Left kidney (tissue), 2 donors: ENCODE data around the gene OSBP2. TPM values are rescaled to one million over a fixed set of nuclear protein-coding genes. Genes with fewer than 3 reads are reported as not detected.

ENCODE experiments used
- DNase-seq: peaks from one replicate; pipeline ENCODE4 v3.0.0-alpha.2; 2013
- polyA plus RNA-seq: library from polyadenylated mRNA; unstranded; fragments of 120-200 nt; gene quantifications from one replicate; pipeline ENCODE4 v1.2.1, GENCODE V29; 2013; ENCODE audit not compliant: insufficient read length

Gene OSBP2
- polyA plus RNA-seq, 1 donor: 5.5 TPM

DNA sequence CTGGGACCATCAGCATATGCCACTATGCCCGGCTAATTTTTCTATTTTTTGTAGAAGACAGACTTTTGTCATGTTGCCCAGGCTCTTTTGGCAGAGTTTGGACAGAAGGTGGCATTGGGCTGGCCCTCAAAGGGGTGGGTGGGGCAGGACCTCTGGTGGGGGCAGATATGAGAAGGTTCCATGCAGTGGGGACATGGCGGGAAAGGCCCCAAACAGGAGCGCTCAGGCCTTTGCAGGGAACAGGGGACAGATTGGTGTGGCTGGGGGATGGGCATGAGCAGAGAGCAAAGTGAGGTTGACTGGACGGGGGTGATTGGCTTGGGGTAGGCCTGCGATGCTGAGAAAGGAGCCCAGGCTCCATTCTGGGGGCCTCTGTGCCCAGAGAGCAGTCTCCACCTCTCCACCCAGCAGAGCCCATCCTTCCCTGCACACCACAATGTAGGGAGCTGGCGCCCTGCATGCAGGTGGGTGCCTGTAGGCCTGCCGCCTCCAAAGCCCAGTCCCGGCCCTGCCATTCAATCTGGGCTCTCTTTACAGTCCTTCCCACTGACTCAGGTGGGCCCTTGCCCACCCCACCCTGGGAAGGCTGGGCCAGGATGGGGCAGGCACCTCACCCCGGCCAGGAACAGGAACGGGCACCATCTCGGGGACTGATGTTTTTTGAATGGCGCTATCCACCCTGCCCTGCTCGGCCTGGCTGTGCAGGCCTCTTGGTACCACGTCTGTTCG lies 175.2 kb downstream of the OSBP2 start:
- DNase-seq: no peak

DNA sequence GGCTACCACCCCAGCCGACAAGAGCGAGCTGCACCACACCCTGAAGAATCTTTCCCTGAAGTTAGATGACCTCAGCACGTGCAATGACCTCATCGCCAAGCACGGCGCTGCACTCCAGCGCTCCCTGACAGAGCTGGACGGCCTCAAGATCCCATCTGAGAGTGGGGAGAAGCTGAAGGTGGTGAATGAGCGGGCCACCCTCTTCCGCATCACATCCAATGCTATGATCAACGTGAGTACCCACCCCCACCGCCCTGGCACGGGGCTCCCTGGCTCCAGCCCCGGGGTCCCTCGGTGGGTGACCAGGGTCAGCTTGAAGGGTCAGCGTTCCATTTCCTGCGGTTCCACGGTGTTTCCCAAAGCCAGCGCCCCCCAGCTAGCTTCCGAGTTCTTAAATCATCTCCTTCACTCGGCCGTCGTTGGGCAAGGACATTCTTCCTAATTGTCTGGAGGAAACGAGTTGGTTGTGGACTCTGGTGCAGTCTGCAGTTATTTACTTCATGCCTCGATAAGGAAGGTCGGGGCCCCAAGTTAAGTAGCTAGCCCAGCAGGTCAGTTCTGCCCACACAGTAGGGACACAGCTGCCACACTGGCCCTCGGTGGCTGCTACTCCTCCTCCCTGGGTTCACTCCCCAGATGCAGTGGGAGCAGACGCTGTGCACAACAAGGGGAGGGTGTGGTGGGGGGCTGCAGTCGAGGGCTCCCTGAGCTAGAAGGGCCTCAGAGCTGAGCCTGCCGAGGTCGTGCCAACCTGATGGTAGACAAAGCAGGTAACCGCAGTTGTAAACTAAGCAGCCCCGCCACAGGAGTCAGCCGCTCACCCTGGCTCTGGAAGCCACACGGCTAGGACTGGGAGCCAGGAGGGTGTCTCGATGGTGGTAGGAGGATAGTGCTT lies 176.0 kb downstream of the OSBP2 start:
- no peak for DNase-seq

DNA sequence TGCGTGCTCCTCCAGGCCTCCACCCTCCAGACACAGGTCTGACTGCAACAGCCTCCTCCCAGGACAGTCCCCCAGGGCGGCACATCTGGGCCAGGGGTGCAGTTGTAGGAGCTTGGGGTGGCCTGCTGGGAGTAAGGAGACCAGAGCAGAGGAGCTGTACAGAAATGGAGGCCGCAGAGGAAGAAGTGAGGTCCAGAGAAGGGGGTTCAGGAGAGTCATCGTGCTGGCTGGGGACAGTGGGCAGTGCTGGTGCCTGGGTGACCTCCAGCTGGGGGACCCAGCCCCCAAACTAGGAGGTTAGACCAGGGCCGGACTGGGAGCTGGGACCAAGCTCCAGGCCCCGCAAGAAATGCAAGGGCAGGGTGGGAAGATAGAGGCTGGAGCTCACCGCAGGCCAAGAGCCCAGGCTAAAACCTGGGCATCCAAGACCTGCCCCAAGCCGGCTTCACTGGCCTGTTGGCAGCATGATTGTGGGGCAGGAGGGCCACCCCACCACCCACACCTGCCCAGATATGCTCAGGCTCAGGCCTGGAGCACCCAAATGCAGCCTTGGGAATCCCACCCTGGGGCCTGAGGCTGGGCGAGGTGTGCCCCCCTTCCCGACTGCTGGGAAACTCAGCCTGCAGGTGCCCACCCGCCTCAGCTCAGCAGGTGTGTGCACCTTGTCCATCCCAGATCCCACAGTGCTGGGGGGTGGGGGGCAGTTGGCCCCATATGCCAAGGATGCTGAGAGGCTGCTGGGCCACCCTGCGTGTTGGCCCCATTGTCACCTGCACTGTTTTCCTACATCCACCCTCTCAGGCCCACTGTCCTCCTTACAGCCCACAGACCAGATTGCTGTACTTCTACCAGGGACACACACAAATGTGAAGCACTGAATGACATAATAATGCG lies 177.0 kb downstream of the OSBP2 start:
- no peak for DNase-seq

DNA sequence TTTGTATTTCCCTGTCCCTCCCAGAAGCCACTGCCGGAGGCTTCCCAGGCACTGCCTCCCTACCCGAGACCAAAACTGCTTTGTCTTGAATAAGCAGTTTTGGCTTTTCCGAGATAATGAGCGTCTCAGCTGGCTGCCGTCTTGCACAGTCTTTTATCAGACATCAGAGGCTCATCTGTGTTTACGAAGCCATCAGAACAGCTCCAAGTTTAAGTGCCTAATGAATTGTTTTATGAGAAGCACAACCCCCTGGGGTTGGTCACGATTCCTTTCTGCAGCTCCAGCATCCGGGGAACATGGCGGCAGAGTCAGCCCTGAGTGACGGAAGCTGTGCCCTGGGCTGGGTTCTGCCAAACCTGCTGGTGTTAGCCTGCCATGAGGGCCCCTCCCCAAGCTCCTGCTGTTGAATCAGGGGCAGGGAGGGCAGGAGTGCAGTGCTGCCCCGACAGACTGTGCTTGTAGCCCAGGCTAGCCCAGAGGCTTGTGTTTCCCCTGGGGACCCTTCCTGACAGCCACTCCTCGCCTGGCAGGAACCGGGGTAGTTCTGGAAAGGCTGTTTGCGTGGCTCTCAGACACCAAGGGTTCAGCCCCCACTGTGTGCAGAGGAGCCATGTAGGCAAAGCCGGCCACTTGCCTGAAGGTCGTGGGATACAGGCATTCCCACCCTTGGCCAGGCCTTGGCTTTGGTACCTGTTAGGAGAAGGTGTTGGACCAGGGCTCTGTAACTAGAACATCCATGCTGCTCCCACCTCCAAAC lies 177.8 kb downstream of the OSBP2 start:
- DNase-seq: no peak

DNA sequence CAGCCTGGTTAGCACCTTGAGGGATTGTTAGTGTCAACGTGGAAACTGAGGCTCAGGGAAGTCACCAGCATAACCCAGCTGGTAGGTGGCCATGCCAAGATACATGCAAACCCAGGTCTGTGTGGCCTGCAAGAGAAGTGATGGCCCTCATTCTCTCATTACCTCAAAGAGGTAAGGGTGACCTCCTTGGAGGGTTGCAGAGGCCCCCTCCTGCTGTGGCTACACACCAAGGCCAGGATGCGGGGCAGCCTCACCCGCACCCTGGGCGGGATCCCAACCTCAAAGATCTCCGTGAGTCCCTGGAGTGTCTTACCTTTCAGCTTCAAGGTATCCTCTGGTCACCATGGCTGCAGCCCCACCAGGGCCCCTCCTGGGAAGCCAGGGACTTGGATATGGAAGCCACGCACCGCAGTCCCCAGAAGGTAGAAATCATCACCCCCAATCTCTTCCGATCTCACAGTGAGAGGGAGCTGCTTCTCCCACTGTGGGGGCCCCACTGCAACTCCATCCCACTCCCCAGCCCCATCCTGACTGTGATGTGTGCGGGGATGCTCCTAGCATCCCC lies 178.5 kb downstream of the OSBP2 start:
- DNase-seq: no peak

DNA sequence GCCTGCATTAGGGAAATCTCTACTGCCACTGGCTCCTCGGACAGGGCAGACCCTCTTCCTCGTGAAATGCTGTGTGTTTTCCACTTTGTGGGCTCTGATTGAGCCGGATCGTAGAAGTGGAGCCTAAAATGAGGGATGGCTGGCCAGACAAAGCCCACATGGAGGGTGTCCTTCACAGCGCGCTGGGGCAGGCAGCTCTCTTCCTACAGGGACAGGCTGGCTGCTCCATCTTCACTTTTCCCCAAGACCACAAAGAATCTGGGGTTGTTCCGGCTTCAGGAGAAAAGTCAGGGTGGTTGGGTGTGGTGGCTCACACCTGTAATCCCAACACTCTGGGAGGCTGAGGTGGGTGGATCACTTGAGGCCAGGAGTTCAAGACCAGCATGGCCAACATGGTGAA lies 179.0 kb downstream of the OSBP2 start:
- no peak for DNase-seq

DNA sequence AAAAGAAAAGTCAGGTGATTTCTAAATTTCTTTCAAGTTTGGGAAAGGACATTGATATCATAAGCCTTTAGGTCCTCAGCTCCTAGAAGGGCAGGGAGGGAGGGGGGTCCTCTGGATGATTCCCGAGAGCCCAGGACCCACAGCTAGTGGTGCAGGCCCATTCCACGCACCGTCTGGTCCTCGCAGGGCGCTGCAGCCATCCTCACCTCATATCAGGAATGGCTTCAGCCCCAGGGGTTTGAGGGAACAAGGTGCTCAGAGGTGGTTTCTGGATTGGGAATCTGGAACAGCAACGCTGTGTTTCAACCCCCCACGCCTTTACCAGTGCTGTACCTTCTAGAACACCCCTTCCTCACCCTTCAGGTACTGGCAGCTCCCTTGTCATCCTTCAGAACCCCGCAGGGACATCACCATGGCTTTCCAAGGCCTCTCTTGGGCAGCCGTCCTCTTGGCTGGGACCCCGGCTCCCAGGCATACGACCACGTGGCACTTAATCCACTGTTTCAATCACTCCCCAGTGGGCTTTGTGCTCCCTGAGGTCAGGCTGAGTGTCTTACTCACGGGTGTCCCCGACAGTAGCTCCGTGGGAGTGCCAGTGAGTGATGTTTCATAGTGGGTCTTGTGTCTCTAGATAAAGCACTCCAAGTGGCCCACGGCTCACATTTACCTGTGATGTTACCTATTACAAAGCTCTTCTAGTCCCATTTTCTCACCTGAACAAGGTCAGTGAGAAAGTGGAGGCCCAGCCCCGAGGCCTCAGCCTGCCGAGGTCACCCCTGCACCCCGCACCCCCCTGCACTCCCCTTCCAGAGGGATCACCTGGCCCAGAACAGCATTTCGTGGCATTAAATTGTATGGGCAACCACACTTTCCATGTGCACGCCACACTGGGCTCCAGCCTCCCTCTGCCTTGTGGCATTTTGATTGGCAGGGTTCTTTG lies 180.0 kb downstream of the OSBP2 start:
- no peak for DNase-seq

DNA sequence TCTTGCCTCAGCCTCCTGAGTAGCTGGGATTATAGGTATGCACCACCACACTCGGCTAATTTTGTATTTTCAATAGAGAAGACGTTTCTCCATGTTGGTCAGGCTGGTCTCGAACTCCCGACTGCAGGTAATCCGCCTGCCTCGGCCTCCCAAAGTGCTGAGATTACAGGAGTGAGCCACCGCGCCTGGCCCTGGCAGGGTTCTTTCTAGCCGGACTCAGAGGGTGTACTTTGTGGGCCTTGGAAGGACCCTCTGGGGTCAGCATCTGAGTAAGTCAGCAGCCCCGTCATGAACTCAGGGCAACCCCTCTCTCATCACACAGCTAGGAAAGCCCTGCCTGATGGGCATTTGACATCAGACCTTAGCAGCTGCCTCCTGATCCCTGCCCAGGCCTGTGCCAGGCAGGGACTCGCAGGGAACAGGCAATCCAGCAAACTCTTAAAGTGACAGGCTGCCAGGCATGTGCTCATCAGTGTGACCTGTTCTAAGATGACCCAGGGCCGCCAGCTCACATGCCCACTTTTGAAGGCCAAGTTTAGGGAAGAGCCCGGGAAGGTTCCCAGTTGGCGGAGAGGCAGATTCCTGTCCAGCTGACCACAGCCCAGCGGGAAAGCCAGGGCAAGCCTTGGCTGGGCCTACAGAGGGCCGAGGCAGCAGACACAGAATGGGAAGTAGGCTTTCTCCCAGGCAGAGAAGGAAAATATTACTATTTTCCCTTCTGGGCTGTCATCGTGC lies 181.0 kb downstream of the OSBP2 start:
- DNase-seq: no peak

DNA sequence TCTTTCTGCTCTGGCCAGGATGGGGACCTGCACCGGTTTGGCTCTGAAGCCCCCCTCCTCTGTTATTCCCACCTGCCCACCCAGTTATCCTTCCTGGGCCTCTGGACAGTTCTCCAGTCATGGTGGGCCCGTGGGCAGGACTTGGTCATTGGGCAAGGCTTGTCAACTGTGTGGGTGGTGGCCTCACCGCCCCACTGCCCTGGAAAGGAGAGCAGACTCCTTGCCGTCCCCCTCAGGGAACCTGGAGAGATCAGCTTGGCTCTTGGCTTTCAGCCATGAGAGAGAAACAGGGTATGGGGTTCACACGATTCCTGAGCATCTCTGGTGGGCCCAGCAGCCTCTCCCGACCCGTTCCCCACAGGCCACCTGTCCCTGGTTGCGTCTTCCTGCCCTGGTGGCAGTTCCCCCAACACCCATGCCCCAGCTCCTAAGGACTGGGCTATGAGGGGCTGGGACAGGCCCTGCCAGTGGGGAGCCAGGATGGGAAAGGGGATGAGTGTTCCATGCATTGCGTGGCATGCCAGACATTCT lies 181.6 kb downstream of the OSBP2 start:
- no peak for DNase-seq

DNA sequence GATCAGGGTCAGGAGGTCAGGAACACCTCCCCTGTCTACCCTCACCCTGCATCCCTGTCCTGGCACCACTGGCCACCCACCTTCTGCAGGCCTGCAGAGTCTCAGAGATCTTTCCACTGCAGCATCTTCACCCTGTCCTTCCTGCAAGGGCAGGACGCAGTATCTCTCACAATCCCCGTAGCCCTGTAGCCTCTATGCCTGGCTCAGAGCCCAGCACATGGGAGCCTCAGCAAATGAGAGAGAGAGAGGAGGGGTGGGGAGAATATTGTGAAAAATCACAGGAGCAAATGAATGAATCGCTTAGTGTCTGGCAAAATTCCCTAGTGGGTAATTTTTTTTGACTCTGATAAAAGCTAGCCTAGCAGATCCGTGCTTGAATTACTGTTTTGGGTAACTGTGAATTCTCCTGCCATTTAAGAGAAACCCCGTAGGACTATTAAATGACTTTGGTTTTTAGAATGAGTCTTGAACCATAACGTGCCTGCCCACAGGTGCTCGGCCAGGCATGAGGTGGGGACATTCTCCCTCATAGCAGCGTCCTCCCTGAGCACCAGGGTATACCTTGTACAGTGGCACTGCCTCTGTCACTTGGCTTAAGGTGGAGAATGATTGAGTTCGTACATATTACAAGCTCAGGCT lies 182.4 kb downstream of the OSBP2 start:
- DNase-seq: no peak

DNA sequence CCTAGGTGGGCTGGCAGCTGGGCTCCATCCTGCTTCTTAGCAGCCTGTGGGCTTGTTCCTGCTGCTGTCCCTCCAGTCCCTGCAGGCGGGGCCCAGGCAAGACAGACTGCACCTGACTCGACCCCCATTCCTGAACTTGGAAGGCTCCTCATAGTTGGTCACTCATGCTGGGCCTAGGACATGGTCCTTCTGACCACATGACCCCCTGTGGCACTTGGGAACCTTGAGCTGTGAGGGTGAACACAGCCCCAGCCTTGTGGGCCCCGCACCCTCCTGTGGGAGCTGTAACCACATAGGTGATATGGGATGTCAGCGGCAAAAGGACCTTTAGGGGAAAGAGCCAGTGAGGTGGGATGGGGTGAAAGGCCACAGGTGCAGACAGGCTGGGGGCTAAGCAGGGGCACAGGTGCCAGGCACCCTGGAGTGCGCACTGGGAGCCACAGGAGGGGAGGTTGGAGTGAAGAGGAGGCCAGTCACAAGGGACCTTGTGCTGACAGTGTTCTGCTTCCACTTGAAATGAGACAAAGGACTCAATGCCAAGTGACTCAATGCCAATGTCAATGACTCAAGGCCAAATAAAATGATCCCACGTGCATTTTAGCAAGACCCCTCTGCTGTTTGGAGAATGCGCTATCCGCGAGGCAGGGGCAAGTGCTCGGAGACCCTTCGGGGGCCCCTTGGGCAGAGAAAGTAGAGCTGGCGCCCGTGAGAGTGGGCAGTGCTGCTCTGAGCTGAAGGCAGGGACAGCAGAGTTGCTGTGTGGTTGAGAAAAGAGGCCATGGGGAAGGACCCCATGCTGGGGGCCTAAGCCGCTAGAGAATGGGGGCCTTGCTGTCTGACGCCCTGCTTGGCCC lies 183.2 kb downstream of the OSBP2 start:
- no peak for DNase-seq

DNA sequence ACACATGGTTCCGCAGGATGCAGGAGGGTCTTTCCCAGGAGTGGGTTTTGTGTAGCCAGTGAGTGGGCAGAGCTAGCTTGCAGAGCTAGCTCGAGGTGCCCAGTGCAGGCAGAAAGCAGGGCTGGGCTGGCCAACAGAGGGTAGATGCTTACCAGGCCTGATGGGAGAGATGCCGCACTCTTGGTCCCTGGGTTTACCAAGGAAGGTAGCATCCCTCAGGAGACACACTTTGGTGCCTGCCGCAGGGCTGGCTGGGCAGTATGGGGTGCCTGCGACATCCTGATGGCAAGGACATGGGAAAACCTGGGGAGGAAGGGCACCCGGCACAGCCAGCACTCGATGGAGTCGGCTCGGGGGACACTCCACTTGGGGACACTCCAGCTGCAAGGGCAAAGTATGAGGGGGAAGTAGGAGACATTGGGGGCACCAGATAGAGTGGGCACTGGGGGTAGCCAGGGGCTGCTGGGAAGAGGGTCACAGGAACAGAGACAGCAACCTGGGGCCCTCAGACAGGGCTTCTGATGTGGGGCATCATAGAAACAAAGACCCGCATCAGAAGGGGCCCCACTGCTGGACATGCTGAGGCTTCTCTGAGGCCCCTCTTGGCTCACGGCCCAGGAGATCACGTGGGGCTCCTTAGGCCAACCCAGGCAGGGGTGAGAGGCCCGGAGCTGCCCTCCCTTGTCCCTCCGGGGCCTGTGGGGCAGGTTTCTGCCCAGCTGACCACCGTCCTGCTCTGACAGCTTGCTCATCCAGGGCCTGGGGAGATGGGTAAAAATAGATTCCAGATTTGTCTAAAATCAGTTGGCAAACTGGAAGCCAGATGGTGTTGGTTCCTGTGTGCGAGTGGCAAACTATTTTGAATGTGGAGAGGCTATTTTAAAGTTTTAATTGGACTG lies 184.1 kb downstream of the OSBP2 start:
- no peak for DNase-seq

DNA sequence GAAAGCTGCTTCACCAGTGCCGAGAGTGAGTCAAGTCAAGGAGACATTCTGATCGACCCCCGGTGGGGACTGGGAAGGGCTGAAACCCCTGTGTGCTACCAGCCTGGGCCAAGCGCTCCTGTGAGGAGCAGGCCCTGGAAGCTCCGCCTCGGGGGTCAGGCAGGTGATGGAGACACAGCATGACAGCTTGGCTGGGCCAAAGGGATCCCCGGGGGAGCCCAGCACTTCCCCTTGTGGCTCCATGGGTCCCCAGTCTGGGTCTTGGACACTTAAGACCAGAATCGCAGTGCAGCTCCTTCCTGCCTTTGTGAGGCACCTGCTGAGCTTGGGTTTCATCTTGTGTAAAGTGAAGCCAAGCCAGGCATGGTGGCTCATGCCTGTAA lies 184.7 kb downstream of the OSBP2 start:
- no peak for DNase-seq

DNA sequence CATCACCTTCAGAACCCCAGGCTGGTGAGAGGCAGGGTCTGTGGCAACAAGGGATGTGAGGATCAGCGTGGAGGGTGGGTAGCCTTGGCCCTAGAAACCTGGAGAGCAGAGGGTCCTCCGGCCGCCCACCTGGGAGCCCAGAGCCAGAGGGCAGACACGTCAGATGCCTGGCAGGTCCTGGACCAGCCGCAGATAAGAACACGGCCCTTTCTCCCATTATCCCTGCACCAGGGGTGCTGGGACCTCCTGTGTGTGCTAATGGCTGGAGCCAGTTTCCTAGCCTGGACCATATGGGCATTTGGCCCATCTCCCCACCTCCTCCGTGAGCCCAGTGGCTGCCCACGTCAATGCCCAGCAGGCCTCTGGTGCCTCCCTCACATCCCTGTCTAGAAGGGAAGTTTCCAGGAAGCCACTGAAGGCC lies 185.5 kb downstream of the OSBP2 start:
- DNase-seq: no peak

DNA sequence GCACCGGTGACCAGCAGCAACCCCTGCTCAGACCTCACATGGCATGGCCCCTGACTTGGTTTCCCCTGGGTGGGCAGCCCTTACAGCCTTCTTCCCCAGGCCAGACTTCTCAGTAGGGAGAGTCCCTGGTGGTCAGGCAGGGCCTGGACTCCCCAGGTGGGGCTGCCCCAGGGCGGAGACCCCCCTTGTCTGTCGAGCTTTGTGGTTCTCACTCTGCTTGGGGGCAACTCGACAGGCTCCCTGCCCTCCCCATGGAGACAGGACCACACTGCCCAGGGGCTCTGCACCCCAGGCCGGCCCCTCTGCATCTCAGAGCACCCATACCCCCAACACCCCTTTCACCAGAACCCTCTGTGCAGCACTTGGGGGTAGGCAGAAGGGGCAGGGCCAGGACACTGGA lies 186.2 kb downstream of the OSBP2 start:
- no peak for DNase-seq

DNA sequence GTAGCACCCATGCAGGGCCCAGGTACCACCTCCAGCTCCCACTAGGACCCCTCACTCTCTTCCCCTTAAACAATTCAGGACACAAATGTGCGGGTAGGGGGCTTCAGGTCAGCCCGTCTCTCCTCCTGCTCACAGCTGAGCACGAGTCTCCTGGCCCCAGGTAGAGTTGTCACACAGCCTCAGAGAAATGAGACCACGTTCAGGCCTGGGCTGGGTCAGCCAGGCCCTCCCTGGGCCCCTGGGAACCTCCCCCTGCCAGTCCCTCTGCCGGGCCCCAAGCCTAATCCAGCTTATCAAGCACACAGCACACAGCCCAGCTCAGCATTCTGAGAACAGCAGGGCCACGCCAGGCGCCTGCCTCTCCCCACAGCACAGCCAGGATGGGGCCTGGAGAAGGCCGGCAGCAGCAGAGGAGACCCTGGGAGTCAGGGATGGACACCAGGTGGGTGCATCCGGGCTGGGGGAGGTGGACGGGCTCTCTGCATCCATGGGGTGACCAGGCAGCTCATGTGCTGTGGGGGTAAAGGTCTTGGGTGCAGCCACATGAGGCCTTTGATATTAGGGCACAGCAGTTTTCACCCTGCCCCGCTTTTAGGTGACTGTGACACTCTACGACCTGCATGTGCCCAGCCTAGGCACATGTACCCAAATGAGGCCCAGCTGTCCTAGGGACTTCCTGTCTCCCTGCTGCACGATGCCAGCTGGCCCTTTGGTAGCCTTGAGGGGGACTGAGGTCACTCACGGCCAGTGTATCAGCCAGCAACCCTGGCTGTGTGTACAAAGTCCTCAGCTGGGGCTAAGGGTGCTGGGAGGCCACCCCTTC lies 186.9 kb downstream of the OSBP2 start:
- no peak for DNase-seq
